NB4 (cell line): Measurements from ENCODE around the gene GPR17.
A peak's percentile ranks its signal among the peaks of the same experiment; 100 is the strongest.

ENCODE experiments used
- DNase-seq: peaks from one replicate; pipeline ENCODE4 v3.0.0; 2010; ENCODE audit warnings: low read depth
- H3K4me3 ChIP-seq: one replicate; pipeline ENCODE4 v1.5.1; 2011; ENCODE audit warnings: mild to moderate bottlenecking, low read depth, low read length, moderate library complexity
- MYC ChIP-seq: IDR thresholded peaks from 2 replicates; pipeline ENCODE4 v1.6.1; 2011; ENCODE audit warnings: low read depth, low read length
- POLR2A ChIP-seq: IDR thresholded peaks from 2 replicates; pipeline ENCODE4 v1.6.1; 2011; ENCODE audit warnings: mild to moderate bottlenecking; ENCODE audit not compliant: insufficient read length; ENCODE audit errors: extremely low read depth
- TF ChIP-seq, protein P1 (sequence below): IDR thresholded peaks from one replicate; pipeline ENCODE4 v1.5.1; 2012; ENCODE audit warnings: low read depth, low read length
- TF ChIP-seq, protein P2 (sequence below): IDR thresholded peaks from 2 replicates; pipeline ENCODE4 v1.6.1; 2011; ENCODE audit warnings: low read depth, low read length

Gene GPR17

GRCh38 chr2:127672341-127673224 is 26.6 kb downstream of the GPR17 start:
- no peak overlapping the region for H3K4me3 ChIP-seq
- TF ChIP-seq, protein P1, sequence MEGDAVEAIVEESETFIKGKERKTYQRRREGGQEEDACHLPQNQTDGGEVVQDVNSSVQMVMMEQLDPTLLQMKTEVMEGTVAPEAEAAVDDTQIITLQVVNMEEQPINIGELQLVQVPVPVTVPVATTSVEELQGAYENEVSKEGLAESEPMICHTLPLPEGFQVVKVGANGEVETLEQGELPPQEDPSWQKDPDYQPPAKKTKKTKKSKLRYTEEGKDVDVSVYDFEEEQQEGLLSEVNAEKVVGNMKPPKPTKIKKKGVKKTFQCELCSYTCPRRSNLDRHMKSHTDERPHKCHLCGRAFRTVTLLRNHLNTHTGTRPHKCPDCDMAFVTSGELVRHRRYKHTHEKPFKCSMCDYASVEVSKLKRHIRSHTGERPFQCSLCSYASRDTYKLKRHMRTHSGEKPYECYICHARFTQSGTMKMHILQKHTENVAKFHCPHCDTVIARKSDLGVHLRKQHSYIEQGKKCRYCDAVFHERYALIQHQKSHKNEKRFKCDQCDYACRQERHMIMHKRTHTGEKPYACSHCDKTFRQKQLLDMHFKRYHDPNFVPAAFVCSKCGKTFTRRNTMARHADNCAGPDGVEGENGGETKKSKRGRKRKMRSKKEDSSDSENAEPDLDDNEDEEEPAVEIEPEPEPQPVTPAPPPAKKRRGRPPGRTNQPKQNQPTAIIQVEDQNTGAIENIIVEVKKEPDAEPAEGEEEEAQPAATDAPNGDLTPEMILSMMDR, result no peak
- TF ChIP-seq MYC (no peak), POLR2A (no peak)
- TF ChIP-seq, protein P2, sequence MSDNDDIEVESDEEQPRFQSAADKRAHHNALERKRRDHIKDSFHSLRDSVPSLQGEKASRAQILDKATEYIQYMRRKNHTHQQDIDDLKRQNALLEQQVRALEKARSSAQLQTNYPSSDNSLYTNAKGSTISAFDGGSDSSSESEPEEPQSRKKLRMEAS, result no peak
- DNase-seq, result no peak

DNA sequence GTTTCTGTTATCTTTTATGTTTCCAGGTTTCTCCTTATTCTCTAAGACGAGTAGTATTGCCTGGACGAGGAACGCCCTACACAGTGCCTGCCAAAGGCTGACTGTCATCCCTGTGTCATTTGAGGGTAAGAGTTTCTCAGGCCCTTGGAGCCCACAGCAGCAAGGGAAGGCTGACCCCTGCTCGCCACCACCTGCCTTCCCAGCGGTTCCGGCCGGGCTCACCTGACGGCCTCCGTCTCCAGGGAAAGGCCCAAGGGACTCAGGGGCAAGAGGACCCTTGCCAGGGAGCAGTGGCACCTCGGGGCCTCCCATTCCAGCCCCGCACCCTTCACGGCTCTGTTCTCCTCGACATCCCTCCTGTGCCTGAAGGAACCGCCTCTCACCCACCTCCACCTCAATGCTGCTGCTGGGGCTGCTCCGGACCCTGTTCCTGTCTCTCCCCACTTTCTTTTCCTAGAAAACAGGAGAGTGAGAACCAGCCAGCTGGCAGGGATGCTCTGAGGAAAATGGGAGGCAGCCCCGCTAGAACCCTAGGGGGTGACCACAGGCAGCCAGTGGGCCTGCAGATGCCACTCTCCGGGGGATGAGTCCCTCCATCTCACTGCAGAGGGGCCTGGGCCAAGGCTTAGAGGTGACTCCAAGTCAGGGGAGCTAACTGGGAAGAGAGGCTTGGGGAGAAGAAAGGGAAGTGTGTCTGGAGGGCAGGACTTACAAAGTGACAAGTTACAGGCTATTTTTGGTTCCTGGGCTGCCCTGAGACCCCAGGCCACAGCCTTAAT is 27.5 kb downstream of the GPR17 start:
- peak; percentile 19 for DNase-seq
- TF ChIP-seq, protein P2, result no peak
- TF ChIP-seq POLR2A (no peak), MYC (no peak)
- TF ChIP-seq, protein P1, result no peak
- H3K4me3 ChIP-seq, result no peak overlapping the region

DNA sequence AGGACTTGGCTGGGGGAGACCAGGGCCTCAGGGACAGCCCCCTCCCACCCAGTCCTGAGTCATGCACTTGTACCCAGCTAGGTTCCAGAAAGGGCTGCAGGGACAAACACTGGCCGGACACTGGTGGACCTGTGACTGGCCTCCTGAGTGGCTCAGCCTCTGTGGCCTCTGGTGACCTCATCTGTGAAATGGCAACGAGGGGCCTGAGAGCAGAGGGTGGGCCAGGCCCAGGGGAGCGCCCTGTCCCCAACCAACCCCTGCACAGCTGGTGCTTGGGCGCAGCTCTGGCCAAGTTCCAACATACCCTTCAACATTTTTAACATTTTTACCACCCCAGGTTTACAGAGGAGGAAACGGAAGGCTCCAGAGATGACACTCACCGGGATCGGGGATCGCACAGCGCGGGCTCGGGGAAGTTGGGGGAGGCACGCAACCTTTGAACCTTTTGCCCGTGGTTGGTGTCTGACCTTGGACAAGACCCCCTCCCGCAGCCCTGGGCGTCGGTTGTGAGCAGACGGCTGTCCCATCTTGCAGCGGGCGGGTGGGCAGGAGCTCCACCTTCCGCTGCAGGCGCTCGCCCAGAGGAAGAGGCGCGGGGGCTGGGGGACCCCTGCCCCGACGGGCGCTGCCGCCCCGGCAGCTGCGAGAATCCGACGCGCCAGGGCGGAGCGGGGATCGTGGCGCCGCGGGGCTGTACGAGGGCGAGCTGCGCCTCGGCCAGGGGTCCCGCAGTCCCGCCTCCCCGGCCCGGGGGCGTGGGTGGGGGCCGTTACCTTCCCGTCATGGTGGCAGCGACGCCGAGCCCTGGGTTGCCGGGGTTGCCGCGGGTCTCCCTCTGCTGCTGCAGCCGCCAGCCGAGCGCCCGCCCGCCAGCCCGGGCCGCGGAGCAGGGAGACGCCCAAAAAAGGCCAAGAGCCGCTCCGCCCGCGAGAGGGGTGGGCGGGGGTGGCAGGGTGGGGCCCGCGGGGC is 28.6 kb downstream of the GPR17 start:
- no peak overlapping the region for H3K4me3 ChIP-seq
- DNase-seq, result no peak
- TF ChIP-seq, protein P2, result no peak
- TF ChIP-seq MYC, result no peak
- TF ChIP-seq, protein P1, result no peak
- no peak for TF ChIP-seq POLR2A

- TF ChIP-seq POLR2A, result no peak
- TF ChIP-seq, protein P1, result no peak
- TF ChIP-seq, protein P2, result no peak
- TF ChIP-seq MYC, result no peak
- no peak for DNase-seq
- no peak within 1 kb of the TSS for H3K4me3 ChIP-seq
These were observed 29.6 kb downstream of the GPR17 start, which contains the start of gene LIMS2 for GRCh38 chr2:127675331-127676261. TSS of gene LIMS2 (minus strand) at chr2:127675530. CDS start at chr2:127675024, 506 bp downstream.
